PC-9 (cell line): ENCODE results near the gene NOS1.

ENCODE experiments used
- EZH2 ChIP-seq: fragments of 200-600 bp; sonication (generic); IDR thresholded peaks from 2 replicates; pipeline ENCODE4 v1.8.0; 2017; ENCODE audit warnings: antibody characterized with exemption, low read depth
- TF ChIP-seq, protein P1 (sequence below): fragments of 200-600 bp; sonication (generic); conservative IDR thresholded peaks from 2 replicates; pipeline ENCODE4 v1.6.1; 2017; ENCODE audit warnings: mixed run types, antibody characterized with exemption, mild to moderate bottlenecking, moderate library complexity

- TF ChIP-seq, protein P1, sequence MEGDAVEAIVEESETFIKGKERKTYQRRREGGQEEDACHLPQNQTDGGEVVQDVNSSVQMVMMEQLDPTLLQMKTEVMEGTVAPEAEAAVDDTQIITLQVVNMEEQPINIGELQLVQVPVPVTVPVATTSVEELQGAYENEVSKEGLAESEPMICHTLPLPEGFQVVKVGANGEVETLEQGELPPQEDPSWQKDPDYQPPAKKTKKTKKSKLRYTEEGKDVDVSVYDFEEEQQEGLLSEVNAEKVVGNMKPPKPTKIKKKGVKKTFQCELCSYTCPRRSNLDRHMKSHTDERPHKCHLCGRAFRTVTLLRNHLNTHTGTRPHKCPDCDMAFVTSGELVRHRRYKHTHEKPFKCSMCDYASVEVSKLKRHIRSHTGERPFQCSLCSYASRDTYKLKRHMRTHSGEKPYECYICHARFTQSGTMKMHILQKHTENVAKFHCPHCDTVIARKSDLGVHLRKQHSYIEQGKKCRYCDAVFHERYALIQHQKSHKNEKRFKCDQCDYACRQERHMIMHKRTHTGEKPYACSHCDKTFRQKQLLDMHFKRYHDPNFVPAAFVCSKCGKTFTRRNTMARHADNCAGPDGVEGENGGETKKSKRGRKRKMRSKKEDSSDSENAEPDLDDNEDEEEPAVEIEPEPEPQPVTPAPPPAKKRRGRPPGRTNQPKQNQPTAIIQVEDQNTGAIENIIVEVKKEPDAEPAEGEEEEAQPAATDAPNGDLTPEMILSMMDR: no peak
- TF ChIP-seq EZH2: no peak
Observed at GRCh38 chr12:117165342-117165741, 196.1 kb downstream of the NOS1 start.
